Omental fat pad (tissue), 4 donors: ENCODE data around the gene TMEM163. TPM values are rescaled to one million over a fixed set of nuclear protein-coding genes. Genes with fewer than 3 reads are reported as not detected.

Experiments used
- ATAC-seq: fragments of 150-250 bp; one replicate; pipeline ENCODE4 v1.9.1; 2016; ENCODE audit warnings: mild to moderate bottlenecking, moderate library complexity; ENCODE audit not compliant: low FRiP score
- DNase-seq: peaks from one replicate; pipeline ENCODE4 v3.0.0-alpha.2; 2019; ENCODE audit warnings: low spot score
- CTCF ChIP-seq, 3 donors: fragments of 450-650 bp; IDR thresholded peaks; one replicate each; pipeline ENCODE4 v1.5.1; 2016 to 2017; ENCODE audit warnings: antibody characterized with exemption in 3 of 3, mild to moderate bottlenecking in 3 of 3, moderate library complexity in 2 of 3
- total RNA-seq, 4 donors: library from RNA; depleted of rRNA; stranded (reverse); fragments of >200 nt; gene quantifications; one replicate each; pipeline ENCODE4 v1.1.0, GENCODE V29; 2016

The TMEM163 gene
- total RNA-seq, 4 donors from 2014 or later: 0.28 to 6.4 (median 1.2) TPM

GRCh38 chr2:134433469-134433868 lies 285.3 kb downstream of the TMEM163 start:
- no peak for DNase-seq
- no peak for TF ChIP-seq CTCF (IDR thresholded peaks at IDR 0.05)
- no peak for ATAC-seq

GRCh38 chr2:134432435-134432883 lies 286.3 kb downstream of the TMEM163 start:
- no peak for TF ChIP-seq CTCF (IDR thresholded peaks at IDR 0.05)
- DNase-seq: no peak
- ATAC-seq: no peak

DNA sequence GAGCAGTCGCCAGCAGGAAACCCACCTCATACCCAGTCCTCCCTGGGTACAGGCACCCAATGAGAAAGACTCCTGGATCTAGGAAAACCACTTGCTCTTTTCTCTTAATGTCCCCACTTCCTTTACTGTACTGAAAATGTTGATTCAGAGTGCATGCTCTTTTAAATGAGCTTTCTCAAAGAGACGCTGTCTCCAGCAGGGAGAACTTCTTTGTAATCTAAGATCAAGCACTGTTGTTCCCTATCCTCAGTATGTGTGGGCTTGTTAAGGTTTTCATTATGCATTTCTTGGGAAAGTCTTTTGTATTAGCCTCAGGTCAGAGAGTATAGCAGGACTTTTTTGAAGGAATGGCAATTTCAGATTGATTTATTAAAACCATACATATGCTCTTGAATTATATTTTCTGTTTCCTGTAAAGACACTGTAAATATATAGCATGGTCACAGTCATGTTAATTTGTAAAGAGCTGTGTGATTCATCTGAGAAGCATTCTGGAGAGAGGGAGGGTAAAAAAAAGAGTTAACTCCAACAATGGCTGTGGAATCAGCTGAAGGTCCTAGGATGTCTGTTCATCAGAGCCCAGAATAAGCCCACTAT lies 286.9 kb downstream of the TMEM163 start:
- ATAC-seq: no peak
- no peak for DNase-seq
- no peak for TF ChIP-seq CTCF (IDR thresholded peaks at IDR 0.05)

DNA sequence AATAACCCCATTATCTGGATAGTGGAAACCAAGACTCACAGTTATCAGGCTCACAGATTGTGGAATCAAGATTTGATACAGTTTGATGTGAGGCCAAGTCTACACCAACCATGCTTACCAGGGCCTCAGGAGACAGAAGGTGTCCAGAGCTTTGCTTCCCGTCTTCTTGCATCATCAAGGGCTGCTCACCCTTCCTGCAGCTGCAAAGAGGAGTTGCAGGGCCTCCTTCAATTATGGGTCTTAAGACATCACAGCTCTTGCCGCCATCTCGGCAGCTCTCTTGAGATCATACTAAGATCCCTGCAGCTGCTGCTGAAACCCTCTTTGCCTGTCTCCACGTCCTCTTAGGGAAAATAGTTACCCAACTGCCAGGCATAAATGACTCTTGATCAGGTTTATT lies 288.9 kb downstream of the TMEM163 start:
- ATAC-seq (no peak), DNase-seq (no peak)
- no peak for TF ChIP-seq CTCF (IDR thresholded peaks at IDR 0.05)

- TF ChIP-seq CTCF (IDR thresholded peaks at IDR 0.05): no peak
- DNase-seq: no peak
- ATAC-seq: no peak
These were observed 292.1 kb downstream of the TMEM163 start for GRCh38 chr2:134426721-134427120.

DNA sequence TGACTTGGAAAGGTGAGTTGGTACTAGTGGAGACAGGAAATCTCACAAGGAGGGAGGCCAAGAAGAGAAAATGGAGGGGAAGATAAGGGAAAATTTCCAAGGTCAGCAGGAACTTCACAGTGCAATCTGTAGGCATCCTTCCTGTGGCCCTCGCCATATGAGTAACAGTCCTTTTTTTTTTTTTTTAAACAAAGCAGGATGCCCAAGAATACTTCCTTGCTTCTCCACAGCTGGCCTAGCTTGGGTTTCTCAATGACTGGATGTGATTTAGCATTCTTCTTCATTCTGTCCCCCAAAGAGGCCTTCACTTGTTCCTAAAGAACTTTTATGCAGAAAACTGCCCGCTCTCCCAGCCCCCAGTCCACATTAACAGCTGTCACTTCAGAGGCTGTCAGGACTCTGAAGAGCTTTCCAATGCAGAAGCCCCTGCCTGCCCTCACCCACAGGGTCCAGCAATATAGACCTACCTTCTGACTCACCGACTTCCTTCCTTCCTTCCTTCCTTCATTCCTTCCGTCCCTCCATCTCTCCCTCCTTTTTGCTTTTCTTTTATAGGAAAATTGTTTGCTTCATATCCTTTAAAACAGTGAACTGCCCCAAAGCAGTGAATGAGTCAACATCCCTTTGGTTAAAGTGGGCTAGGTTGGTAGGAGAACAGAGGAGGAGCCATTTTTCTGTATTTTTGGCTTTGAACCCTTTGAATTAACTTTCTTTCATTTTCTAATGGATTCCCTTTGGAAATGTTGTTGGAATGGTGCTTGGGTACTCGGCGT lies 292.9 kb downstream of the TMEM163 start:
- ATAC-seq (no peak), DNase-seq (no peak)
- TF ChIP-seq CTCF (IDR thresholded peaks at IDR 0.05): no peak
